ENCODE measurements around the gene GPR137.

GPR137 gene

DNA sequence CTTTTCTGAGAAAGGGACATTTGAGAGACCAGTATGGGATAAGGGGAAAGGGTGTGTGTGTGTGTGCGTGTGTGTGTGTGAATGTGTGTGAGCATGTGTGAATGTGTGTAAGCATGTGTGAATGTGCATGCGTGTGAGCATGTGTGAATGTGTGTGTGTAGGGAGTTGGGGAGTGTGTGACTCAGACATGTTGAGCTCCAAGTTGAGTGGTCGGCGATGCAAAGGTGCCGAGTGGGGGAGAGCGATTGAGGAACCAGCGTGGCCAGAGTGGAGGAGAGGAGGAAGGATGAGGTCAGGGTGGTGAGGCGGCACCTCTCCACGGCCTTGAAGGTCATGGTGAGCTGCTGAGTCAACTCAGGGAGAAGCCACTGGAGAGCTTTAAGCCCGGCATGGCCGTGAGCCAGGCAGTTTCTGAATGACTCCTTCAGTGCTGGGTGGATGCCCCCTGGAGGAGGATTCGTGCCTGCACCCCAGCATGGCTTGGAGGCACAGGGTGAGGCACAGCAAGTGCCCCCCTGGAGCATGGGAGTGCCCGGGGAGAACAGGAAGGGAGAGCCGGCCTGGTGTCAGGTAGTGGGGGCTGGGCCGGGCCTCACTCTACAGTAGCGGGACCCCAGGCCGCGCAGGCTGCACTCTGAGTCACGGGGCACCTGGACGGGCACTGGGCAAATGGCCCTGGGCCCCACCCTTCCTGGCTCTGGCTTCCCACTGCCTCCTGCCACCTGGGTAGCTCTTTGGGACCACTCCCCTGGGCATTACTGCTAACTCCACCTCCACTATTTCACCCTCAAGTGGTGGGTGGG lies 46.1 kb downstream of the GPR137 start (continued):
- TF ChIP-seq, protein P1, sequence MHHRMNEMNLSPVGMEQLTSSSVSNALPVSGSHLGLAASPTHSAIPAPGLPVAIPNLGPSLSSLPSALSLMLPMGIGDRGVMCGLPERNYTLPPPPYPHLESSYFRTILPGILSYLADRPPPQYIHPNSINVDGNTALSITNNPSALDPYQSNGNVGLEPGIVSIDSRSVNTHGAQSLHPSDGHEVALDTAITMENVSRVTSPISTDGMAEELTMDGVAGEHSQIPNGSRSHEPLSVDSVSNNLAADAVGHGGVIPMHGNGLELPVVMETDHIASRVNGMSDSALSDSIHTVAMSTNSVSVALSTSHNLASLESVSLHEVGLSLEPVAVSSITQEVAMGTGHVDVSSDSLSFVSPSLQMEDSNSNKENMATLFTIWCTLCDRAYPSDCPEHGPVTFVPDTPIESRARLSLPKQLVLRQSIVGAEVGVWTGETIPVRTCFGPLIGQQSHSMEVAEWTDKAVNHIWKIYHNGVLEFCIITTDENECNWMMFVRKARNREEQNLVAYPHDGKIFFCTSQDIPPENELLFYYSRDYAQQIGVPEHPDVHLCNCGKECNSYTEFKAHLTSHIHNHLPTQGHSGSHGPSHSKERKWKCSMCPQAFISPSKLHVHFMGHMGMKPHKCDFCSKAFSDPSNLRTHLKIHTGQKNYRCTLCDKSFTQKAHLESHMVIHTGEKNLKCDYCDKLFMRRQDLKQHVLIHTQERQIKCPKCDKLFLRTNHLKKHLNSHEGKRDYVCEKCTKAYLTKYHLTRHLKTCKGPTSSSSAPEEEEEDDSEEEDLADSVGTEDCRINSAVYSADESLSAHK (tag by site-specific recombination; IDR thresholded peaks at IDR 0.05), result no peak
- no peak for TF ChIP-seq ZNF623 (tag by site-specific recombination; IDR thresholded peaks at IDR 0.05)
- peak; percentile 32; the same call in 1 of the 2 replicates for TF ChIP-seq PRDM1 (tag by site-specific recombination; IDR thresholded peaks at IDR 0.05)
- no peak for TF ChIP-seq ZBTB17 (tag by site-specific recombination; IDR thresholded peaks at IDR 0.05)
- no peak for TF ChIP-seq SETDB1 (IDR thresholded peaks at IDR 0.05; ENCODE audit: insufficient read length, low read length)
- TF ChIP-seq, protein P2, sequence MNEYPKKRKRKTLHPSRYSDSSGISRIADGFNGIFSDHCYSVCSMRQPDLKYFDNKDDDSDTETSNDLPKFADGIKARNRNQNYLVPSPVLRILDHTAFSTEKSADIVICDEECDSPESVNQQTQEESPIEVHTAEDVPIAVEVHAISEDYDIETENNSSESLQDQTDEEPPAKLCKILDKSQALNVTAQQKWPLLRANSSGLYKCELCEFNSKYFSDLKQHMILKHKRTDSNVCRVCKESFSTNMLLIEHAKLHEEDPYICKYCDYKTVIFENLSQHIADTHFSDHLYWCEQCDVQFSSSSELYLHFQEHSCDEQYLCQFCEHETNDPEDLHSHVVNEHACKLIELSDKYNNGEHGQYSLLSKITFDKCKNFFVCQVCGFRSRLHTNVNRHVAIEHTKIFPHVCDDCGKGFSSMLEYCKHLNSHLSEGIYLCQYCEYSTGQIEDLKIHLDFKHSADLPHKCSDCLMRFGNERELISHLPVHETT (tag by site-specific recombination; IDR thresholded peaks at IDR 0.05), result no peak
- TF ChIP-seq ZNF274 (IDR thresholded peaks at IDR 0.05; ENCODE audit: low read length), result no peak
- no peak for TF ChIP-seq ZNF274 (tag by site-specific recombination; IDR thresholded peaks at IDR 0.05; ENCODE audit: borderline replicate concordance)
- no peak for TF ChIP-seq ZNF555 (tag by site-specific recombination; conservative IDR thresholded peaks at IDR 0.05)
- TF ChIP-seq ZNF114 (tag by site-specific recombination; IDR thresholded peaks at IDR 0.05), result no peak
- TF ChIP-seq ZNF202 (tag by site-specific recombination; IDR thresholded peaks at IDR 0.05; ENCODE audit: borderline replicate concordance), result no peak
- TF ChIP-seq KLF9 (tag by site-specific recombination; IDR thresholded peaks at IDR 0.05; ENCODE audit: low read depth), result no peak
- TF ChIP-seq ZNF404 (tag by site-specific recombination; IDR thresholded peaks at IDR 0.05), result no peak
- TF ChIP-seq ZNF174 (tag by site-specific recombination; IDR thresholded peaks at IDR 0.05), result no peak
- no peak for TF ChIP-seq ZNF791 (tag by site-specific recombination; IDR thresholded peaks at IDR 0.05)
- no peak for TF ChIP-seq ZBTB21 (tag by site-specific recombination; IDR thresholded peaks at IDR 0.05)
- peak; percentile 39; the same call in 1 of the 2 replicates for TF ChIP-seq ZNF324 (tag by site-specific recombination; IDR thresholded peaks at IDR 0.05)
- TF ChIP-seq, protein P3, sequence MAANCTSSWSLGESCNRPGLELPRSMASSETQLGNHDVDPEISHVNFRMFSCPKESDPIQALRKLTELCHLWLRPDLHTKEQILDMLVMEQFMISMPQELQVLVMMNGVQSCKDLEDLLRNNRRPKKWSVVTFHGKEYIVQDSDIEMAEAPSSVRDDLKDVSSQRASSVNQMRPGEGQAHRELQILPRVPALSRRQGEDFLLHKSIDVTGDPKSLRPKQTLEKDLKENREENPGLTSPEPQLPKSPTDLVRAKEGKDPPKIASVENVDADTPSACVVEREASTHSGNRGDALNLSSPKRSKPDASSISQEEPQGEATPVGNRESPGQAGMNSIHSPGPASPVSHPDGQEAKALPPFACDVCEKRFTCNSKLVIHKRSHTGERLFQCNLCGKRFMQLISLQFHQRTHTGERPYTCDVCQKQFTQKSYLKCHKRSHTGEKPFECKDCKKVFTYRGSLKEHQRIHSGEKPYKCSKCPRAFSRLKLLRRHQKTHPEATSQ (tag by site-specific recombination; IDR thresholded peaks at IDR 0.05), result no peak
- TF ChIP-seq, protein P4, sequence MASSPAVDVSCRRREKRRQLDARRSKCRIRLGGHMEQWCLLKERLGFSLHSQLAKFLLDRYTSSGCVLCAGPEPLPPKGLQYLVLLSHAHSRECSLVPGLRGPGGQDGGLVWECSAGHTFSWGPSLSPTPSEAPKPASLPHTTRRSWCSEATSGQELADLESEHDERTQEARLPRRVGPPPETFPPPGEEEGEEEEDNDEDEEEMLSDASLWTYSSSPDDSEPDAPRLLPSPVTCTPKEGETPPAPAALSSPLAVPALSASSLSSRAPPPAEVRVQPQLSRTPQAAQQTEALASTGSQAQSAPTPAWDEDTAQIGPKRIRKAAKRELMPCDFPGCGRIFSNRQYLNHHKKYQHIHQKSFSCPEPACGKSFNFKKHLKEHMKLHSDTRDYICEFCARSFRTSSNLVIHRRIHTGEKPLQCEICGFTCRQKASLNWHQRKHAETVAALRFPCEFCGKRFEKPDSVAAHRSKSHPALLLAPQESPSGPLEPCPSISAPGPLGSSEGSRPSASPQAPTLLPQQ (tag by site-specific recombination; IDR thresholded peaks at IDR 0.05), result no peak
- no peak for TF ChIP-seq ZNF510 (tag by site-specific recombination; IDR thresholded peaks at IDR 0.05; ENCODE audit: insufficient replicate concordance)
- TF ChIP-seq ZNF707 (tag by site-specific recombination; IDR thresholded peaks at IDR 0.05), result no peak
- TF ChIP-seq ZNF221 (tag by site-specific recombination; IDR thresholded peaks at IDR 0.05; ENCODE audit: borderline replicate concordance), result no peak
- TF ChIP-seq ZNF211 (tag by site-specific recombination; IDR thresholded peaks at IDR 0.05; ENCODE audit: low read depth), result no peak
- TF ChIP-seq RBAK (tag by site-specific recombination; IDR thresholded peaks at IDR 0.05), result no peak
- TF ChIP-seq ZNF140 (tag by site-specific recombination; IDR thresholded peaks at IDR 0.05), result no peak
- TF ChIP-seq KLF16 (tag by site-specific recombination; IDR thresholded peaks at IDR 0.05), result no peak
- TF ChIP-seq GLIS1 (tag by site-specific recombination; IDR thresholded peaks at IDR 0.05), result peak; percentile 92
- TF ChIP-seq ZNF138 (tag by site-specific recombination; IDR thresholded peaks at IDR 0.05; ENCODE audit: borderline replicate concordance), result no peak
- TF ChIP-seq ZNF121 (tag by site-specific recombination; IDR thresholded peaks at IDR 0.05), result no peak
- no peak for TF ChIP-seq HOXA7 (CRISPR knock-in tag; IDR thresholded peaks at IDR 0.05; ENCODE audit: borderline replicate concordance)
- peak; percentile 89 for TF ChIP-seq ZNF223 (tag by site-specific recombination; IDR thresholded peaks at IDR 0.05)
- TF ChIP-seq FEZF1 (tag by site-specific recombination; IDR thresholded peaks at IDR 0.05), result no peak
- TF ChIP-seq, protein P5, sequence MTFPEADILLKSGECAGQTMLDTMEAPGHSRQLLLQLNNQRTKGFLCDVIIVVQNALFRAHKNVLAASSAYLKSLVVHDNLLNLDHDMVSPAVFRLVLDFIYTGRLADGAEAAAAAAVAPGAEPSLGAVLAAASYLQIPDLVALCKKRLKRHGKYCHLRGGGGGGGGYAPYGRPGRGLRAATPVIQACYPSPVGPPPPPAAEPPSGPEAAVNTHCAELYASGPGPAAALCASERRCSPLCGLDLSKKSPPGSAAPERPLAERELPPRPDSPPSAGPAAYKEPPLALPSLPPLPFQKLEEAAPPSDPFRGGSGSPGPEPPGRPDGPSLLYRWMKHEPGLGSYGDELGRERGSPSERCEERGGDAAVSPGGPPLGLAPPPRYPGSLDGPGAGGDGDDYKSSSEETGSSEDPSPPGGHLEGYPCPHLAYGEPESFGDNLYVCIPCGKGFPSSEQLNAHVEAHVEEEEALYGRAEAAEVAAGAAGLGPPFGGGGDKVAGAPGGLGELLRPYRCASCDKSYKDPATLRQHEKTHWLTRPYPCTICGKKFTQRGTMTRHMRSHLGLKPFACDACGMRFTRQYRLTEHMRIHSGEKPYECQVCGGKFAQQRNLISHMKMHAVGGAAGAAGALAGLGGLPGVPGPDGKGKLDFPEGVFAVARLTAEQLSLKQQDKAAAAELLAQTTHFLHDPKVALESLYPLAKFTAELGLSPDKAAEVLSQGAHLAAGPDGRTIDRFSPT (tag by site-specific recombination; IDR thresholded peaks at IDR 0.05), result no peak
